Raji (cell line): Measurements from ENCODE around the gene KCNJ12.

Experiments used
- POLR2A ChIP-seq: IDR thresholded peaks from 2 replicates; pipeline ENCODE4 v1.6.1; 2011; ENCODE audit warnings: low read depth, low read length, control low read depth; ENCODE audit not compliant: insufficient read depth

KCNJ12 gene

GRCh38 chr17:21373696-21374440 is 2.3 kb upstream of the KCNJ12 start:
- TF ChIP-seq POLR2A = no peak

DNA sequence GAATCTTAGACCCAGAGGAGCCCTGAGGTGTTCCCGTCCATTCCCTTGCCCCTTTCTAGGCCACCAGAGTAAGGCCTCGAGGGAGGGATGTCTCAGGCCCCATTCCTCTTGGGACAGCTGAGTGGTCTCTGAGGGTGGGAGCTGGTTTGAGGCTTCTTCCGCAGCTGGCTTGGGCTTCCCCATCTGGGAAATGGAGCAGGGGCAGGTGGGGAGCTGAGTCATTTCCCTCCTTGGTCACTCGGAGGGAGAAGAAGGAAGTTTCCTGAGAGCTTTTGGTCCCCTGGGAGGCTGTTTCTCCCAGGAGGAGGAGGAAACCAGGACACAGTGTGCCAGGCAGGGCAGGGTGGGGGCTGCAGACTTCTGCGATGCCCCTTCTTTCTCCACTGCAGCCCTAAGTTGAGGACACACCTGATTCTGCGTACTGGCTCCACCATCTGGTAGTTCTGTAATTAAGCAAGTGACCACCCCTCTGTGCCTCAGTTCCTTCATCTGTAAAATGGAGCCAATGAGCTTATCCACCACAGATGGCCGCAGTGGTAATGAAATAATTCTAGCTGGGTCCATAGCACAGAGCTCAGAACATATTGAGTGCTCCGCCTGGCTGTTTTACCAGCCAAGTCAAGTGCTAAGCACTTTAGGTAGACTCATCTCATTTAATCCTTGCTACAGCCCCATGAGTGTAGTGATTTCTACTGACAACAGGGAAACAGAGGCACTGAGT is 1.6 kb upstream of the KCNJ12 start:
- TF ChIP-seq POLR2A = no peak

GRCh38 chr17:21375162-21375560 is 996 bp upstream of the KCNJ12 start:
- no peak for TF ChIP-seq POLR2A

- no peak for TF ChIP-seq POLR2A
These were observed 438 bp upstream of the KCNJ12 start for GRCh38 chr17:21375757-21376080.

- TF ChIP-seq POLR2A = no peak
These were observed 868 bp downstream of the KCNJ12 start for GRCh38 chr17:21376759-21377690.

DNA sequence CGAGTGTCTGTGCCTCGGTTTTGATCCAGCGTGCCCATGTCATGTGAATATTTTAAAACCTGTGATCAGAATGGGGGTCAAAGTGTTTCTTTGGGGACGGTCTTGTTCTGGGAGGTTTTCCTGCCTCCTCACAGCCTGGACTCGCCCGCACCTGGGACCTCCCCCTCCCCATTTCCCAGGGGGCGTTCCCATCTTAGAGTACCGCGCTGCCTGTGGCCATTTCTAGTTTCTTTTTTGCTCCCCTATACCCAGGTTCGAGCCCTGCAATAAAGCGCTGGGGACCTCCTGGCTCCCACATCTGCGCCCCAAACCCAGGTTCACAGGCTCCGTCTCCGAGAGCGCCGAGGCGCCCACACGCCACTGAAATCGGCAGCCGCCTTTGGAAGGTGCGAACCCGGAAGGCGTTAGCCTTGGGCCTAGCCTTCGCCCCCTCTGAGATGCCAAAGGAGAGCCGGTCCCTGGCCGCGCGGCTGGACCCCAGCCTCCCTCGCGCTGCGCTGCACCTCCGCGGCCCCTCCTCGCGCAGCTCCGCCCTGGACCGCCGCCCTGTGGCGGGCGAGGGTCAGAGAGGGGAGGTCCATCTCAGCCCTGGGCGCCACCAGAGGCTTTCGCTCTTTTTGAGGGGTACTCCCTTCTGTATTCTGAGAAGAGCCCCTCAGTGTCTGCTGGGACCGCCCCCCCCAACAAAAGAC is 1.7 kb downstream of the KCNJ12 start:
- TF ChIP-seq POLR2A = no peak

DNA sequence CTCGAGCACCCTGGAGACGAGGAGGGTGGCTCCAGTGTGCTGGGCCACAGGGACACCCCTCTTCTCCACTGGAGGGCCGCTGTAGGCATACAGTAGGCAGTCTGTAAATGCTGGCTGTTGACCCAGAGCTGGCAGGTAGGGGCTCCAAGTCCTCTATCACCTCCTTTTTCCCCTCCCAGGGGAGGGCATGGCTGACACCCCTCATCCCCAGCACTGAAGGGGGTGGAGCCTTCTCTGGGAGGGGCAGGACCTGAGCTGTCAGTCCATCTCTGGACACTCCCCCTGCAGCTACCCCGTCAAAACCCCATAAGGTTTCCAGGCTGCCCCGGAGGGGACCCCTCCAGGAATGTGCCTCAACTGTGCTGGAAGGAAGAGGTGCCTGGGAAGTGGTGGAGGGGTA is 2.4 kb downstream of the KCNJ12 start:
- TF ChIP-seq POLR2A = no peak

DNA sequence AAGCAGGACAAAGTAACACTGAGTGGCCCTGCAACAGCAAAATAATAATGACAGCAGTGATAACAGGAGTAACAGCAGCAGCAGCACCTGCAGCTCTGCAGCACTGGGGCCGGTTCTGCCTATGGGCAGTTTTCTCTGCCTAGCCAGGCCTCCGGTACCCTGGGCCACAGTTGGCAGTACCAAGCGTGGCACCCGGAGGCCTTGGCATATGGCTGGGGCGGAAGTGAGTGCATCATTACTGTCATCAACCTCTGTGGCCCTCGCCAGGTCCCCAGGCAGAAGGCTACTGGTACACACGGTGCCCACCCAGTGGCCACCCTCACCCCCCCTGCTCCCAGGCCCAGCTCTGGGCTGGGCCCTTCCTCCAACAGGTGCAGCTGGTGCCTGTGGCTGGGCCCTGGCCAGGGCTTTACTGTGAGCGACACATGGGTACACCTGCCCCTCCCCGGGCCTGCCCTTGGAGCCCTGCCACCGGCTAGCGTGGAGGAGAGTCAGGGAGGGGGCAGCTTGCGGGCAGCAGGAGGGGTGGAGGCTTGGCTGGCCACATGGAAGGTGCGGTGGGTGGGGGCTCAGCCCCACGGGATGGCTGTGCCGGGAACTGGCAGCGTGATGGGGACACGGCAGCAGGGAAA is 3.0 kb downstream of the KCNJ12 start:
- no peak for TF ChIP-seq POLR2A

DNA sequence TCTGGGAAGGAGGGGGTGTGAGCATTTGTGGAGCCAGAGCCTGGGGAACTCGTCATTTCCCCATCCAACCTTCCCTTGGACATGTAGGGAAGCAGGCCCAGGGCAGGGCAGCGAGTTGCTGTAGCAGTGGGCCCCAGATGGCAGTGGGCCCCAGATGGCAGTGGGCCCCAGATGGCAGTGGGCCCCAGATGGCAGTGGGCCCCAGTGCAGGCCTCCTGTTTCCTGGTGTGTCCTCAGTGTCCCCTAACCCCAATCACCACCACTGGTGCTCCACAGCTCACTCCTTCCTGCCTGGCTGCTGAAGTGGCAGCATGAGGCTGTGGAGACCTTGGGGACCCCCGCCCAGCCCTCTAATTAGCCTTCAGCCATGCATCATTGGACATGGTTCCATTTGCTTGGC is 4.5 kb downstream of the KCNJ12 start:
- TF ChIP-seq POLR2A = no peak

DNA sequence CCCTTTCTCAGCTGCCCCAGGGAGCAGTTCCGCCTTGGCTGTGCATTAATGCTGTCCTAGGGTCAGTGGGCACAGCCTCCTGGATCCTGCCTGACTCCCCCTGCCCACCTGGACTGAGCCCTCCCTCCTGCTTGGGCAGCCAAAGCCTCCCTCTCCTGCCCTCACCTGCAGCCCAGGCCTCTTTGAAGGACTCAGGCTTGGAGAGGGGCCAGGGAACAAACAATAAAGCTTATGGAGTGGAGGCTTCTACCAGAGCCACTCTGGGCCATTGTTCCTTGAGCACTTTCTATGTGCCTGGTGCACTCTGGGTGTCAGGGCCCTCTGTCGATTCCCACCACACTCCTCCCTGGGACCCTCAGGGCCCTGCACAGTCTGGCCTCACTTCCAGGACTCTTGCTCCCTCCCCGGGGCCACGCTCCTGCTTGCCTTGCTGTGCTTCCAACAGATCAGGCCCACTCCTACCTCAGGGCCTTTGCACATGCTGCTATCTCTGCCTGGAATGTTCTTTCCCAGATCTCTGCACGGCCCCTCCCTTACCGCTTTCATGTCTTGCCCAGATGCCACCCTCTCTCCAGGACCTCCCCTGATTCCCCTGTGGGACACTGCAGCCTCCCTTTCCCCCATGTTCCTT is 5.0 kb downstream of the KCNJ12 start:
- no peak for TF ChIP-seq POLR2A

- no peak for TF ChIP-seq POLR2A
These were observed 6.7 kb downstream of the KCNJ12 start for GRCh38 chr17:21382560-21383495.

- no peak for TF ChIP-seq POLR2A
These were observed 9.2 kb downstream of the KCNJ12 start for GRCh38 chr17:21385281-21385845.

DNA sequence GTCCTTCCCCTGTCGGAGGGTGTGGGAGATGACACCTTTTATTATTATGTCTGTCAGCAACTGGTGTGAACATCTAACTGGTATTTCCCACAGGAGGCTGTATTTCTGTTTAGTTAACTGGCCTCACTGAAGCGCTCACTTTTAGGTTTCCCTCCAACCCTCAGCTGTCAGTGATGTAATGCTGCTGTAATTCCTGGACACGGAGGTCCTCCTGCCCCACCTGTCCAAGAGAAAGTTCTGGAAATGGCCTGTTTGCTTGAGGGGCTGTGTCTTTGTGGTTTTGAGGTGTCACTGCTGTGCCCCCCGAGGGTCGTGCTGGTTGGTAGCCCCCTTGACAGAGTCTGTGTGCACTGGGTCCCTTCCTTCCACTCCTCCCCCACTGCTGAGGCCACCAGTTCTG is 11.5 kb downstream of the KCNJ12 start:
- no peak for TF ChIP-seq POLR2A

GRCh38 chr17:21388066-21388465 is 11.9 kb downstream of the KCNJ12 start:
- TF ChIP-seq POLR2A = no peak
